SHP77 treated with DMSO at 0.1 percent for 48 hours (cell line): ENCODE data around the gene JADE1.

Experiments used
- DNase-seq: peaks from one replicate; lab custom pipeline; 2025; lab: John Stamatoyannopoulos, UW

The JADE1 gene

GRCh38 chr4:128877934-128878333 lies 68.4 kb downstream of the JADE1 start:
- no peak for DNase-seq

GRCh38 chr4:128879283-128879682 lies 69.8 kb downstream of the JADE1 start:
- no peak for DNase-seq

GRCh38 chr4:128879971-128880370 lies 70.5 kb downstream of the JADE1 start:
- DNase-seq = no peak

GRCh38 chr4:128880662-128881061 lies 71.2 kb downstream of the JADE1 start:
- no peak for DNase-seq

GRCh38 chr4:128904821-128905220 lies 95.3 kb downstream of the JADE1 start:
- DNase-seq = no peak

GRCh38 chr4:128906581-128906980 lies 97.1 kb downstream of the JADE1 start:
- no peak for DNase-seq

GRCh38 chr4:128907981-128908380 lies 98.5 kb downstream of the JADE1 start:
- DNase-seq = no peak

- DNase-seq = no peak
Measured at GRCh38 chr4:128908735-128909134, 99.2 kb downstream of the JADE1 start.

- DNase-seq = no peak
Measured at GRCh38 chr4:128913228-128913627, 103.7 kb downstream of the JADE1 start.

- no peak for DNase-seq
Measured at GRCh38 chr4:128915544-128915943, 106.0 kb downstream of the JADE1 start.

- DNase-seq = no peak
Measured at GRCh38 chr4:128916832-128917231, 107.3 kb downstream of the JADE1 start.

GRCh38 chr4:128917781-128918180 lies 108.3 kb downstream of the JADE1 start:
- no peak for DNase-seq

GRCh38 chr4:128921954-128922353 lies 112.5 kb downstream of the JADE1 start:
- DNase-seq = no peak
